T-helper 2 cell treated with Interferon-gamma antibody and Interleukin-4, amounts not matched to agents 100 ng/mL and 5 ng/mL, for 36 hours (primary cell): ENCODE data around the gene NAV2. TPM values are rescaled to one million over a fixed set of nuclear protein-coding genes. Genes with fewer than 3 reads are reported as not detected.

Source experiments
- intact Hi-C: fragments of 100-400 bp; cut with micrococcal nuclease; formaldehyde crosslinking; loops from one replicate; pipeline ENCODE4 v1.15.1; 2023
- total RNA-seq: library from RNA; stranded (reverse); gene quantifications from 2 replicates; pipeline ENCODE4 v1.2.3, GENCODE V29; 2022

NAV2 gene
- total RNA-seq, 1 donor from 2014 or later, result 0.45 TPM

DNA sequence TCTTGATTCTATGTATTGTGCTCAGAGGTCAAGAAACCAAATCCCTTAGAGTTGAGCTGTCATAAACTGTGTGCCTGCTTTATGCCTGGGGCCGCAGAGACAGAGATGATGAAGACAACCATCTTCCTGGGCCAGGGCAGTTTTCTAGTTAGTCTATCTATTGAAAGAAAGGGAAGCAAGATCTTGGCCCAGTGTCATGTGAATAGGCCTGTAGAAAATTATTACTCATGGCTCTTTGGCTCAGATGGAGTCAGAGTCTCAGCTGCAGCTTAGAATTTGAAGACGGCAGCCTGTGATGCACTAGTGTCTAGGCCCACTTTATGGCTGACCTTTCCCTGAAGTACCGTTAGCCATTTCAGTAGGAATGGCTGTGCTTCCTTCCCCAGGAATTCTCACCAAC is 335.6 kb downstream of the NAV2 start:
- intact Hi-C loops, result no loop called here

DNA sequence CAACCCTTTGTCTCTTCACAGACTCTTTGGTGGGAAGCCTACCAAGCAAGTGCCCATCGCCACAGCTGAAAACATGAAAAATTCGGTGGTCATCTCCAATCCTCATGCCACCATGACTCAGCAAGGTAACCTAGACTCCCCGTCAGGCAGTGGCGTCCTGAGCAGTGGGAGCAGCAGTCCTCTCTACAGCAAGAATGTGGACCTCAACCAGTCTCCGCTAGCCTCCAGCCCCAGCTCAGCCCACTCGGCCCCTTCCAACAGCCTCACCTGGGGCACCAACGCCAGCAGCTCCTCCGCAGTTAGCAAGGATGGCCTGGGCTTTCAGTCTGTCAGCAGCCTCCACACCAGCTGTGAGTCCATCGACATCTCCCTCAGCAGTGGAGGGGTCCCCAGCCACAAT is 336.1 kb downstream of the NAV2 start:
- intact Hi-C loops, result no loop called here

GRCh38 chr11:20049231-20049630 is 336.6 kb downstream of the NAV2 start:
- intact Hi-C loops, result no loop called here

DNA sequence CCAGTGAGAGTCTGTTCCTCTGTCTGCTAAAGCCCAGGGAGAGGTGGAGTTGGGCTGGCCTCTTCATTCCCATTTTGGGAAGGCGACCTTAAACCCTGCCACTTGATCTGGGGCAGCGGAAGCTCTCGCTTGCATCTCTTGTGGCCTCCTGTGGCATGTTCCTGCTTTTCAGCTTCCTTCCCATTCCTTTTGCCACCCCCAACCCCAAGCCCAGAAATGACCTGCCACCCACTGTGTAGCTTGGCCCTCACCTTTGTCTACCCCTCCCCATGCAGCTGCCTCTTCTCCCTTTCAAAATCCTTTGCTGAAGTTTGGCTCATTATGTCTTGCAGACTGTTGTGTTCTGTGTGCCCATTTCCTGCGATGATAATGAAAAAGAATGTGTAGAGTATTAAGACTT is 337.4 kb downstream of the NAV2 start:
- intact Hi-C loops, result no loop called here

GRCh38 chr11:20050551-20051333 is 338.1 kb downstream of the NAV2 start:
- intact Hi-C loops, result no loop called here

DNA sequence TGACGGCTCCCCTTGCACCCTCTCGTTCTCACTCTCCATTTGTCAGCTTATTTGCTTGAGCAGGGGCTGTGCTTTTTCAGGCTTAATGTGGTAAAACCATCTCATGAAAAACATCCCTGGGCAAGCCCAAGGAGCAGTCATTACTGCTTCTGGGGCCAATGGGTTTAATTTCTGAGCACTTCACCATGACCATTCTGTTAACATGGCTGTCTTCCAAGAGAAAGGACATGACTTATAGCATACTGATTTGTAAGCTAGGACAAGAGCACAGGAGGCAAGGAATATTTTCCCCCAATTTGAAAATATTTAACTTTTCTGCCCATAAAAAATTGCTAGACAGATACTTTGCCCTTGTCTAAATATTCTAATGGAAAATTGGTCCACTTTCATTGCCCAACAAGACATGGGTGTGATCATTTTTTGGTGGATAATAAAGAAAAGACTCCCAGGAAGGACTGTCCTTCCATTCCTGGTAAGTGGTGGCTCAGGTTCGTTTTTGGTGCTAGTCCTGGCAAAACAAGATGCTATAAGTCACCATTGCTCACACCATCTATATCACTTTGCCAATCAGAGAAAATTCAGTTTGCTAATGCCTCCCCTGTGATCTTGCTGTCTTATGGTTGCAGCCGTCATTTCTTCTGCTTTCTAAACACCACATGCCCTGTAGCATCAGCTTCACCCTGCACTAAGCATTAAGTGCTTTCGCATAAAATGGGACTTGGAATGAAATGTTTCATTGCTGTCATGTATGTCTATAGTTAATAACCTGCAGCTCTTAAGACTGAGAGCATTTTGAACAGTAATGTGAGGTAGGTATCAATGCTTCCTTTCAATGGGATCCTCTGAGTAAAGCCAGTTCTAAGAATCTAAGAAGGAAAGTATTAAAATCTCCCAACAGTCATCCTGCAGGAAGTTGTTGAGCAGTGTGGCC is 339.1 kb downstream of the NAV2 start:
- intact Hi-C loops, result no loop called here

DNA sequence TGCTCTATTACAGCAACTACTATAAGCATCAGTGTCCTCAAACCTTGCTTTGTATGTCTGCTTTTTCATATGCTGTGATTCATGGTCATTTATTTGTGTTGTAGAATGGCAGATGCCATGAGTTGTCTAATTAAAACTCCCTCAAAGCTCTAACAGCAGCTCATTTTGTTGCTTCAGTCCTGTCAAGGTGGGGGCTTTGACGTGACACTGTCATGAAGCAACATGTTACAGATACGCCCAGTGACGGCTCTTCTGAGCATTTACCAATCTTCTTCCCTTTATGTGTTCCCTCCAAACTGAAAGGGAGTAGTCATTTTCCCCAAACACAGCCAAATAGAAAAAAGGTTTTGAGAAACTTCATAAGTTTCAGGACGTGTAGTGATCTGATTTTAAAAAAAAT is 340.9 kb downstream of the NAV2 start:
- intact Hi-C loops, result no loop called here

- intact Hi-C loops, result no loop called here
These were observed 341.9 kb downstream of the NAV2 start for GRCh38 chr11:20054584-20054983.

GRCh38 chr11:20055312-20055711 is 342.7 kb downstream of the NAV2 start:
- intact Hi-C loops, result no loop called here

- intact Hi-C loops, result no loop called here
These were observed 343.7 kb downstream of the NAV2 start for GRCh38 chr11:20056109-20056949.

- intact Hi-C loops, result no loop called here
These were observed 344.6 kb downstream of the NAV2 start for GRCh38 chr11:20056950-20057943.

GRCh38 chr11:20058749-20059458 is 346.3 kb downstream of the NAV2 start:
- intact Hi-C loops, result no loop called here

DNA sequence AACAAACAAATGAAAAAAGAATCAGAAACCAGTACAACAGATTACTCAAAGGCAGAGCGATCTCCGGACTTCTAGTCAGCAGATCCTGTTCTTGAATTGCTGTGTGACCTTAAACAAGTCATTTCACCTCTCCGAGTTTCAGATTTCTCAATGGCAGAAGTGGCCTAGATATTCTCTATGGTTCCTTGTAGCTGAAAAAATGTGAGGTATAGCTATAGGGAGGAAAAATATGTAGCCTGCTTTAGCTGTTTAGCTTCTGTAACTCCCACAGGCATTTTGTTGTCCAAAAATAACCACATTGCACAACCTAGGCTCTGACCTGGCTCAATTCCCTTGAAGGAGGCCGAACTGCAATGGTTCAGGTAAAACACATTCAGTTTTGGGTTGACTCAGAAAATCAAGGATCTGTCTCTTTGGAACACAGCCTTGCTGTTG is 347.0 kb downstream of the NAV2 start:
- intact Hi-C loops, result no loop called here

- intact Hi-C loops, result no loop called here
These were observed 347.5 kb downstream of the NAV2 start for GRCh38 chr11:20060181-20060580.

- intact Hi-C loops, result no loop called here
These were observed 348.1 kb downstream of the NAV2 start for GRCh38 chr11:20060647-20061205.

DNA sequence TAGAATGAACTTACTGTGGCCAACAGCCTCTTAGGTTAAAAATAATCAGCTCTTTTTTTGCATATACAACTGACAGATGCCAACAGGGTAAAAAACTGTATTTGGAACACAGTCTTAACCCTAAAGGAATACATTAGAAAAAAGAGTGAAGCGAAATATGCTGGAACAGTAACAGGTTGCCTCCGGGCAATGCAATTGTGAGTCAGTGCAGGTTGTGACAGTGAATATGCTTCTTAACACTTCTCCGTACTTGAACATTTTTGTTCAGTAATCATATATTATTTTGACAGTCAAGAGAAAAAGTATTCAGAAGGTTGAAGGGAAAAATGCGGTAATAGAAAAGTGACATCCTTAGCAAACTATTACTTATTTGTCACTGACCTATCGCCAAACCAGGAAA is 349.1 kb downstream of the NAV2 start:
- intact Hi-C loops, result no loop called here

- intact Hi-C loops, result no loop called here
These were observed 352.3 kb downstream of the NAV2 start for GRCh38 chr11:20064961-20065405.

GRCh38 chr11:20065406-20065805 is 352.8 kb downstream of the NAV2 start:
- intact Hi-C loops, result no loop called here
